Dendritic cell treated with granulocyte-macrophage colony-stimulating factor and Interleukin-4, amounts not matched to agents 40 ng/mL and 50 ng/mL, for 4 days (primary cell): Measurements from ENCODE around the gene MAP2K6.

Experiments used
- H3K27ac Mint-ChIP-seq: one replicate; pipeline ENCODE4 v1.8.0; 2022; ENCODE audit warnings: mild to moderate bottlenecking, mixed read lengths
- H3K27me3 Mint-ChIP-seq: one replicate; pipeline ENCODE4 v1.8.0; 2022; ENCODE audit warnings: mild to moderate bottlenecking, mixed read lengths
- H3K36me3 Mint-ChIP-seq: one replicate; pipeline ENCODE4 v1.8.0; 2022; ENCODE audit warnings: low read depth, mixed read lengths
- H3K4me1 Mint-ChIP-seq: one replicate; pipeline ENCODE4 v1.8.0; 2022; ENCODE audit warnings: low read depth, mixed read lengths
- H3K4me3 Mint-ChIP-seq: one replicate; pipeline ENCODE4 v1.8.0; 2022; ENCODE audit warnings: mild to moderate bottlenecking, moderate library complexity, mixed read lengths
- H3K9me3 Mint-ChIP-seq: one replicate; pipeline ENCODE4 v1.8.0; 2022; ENCODE audit warnings: mixed read lengths
- intact Hi-C: fragments of 100-400 bp; cut with micrococcal nuclease; formaldehyde crosslinking; loops from one replicate; pipeline ENCODE4 v1.15.0; 2022

MAP2K6 gene

GRCh38 chr17:69414408-69415274 lies at the start of gene MAP2K6:
Gene MAP2K6, plus strand, starts transcription at chr17:69414697. Its CDS starts 288 bp downstream, at chr17:69414985.
- intact Hi-C loops: loop anchor here (5.0 kb wide), 1 partner anchor 88 kb away; no protein-coding TSS in a partner anchor
- H3K27me3 Mint-ChIP-seq: no peaks in the 10 kb centered on the region
- no peak within 1 kb of the TSS for H3K4me3 Mint-ChIP-seq
- peaks cover 5% of the 10 kb centered on the region for H3K4me1 Mint-ChIP-seq
- no peaks in the 10 kb centered on the region for H3K9me3 Mint-ChIP-seq
- no peak within 1 kb of the TSS for H3K27ac Mint-ChIP-seq
- no peaks in the 10 kb centered on the region for H3K36me3 Mint-ChIP-seq

DNA sequence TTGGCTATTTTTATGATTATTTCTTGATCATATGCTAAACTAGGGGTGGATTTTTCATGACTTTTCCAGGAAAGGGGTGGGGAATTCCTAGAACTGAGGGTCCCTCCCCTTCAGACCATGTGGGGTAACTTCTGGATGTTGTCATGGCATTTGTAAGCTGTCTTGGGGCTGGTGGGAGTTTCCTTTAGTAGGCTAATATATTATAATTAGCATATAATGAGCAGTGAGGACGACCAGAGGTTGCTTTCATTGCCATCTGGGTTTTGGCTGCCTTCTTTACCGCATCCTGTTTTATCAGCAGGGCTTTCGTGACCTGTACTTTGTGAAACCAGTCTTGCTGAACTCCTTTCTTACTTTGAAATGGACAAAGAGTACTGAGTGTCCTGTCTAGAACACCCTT lies 47.2 kb upstream of the MAP2K6 start:
- no peak overlapping the region for H3K4me3 Mint-ChIP-seq
- H3K36me3 Mint-ChIP-seq: no peaks in the 10 kb centered on the region
- intact Hi-C loops: no loop called here
- no peak overlapping the region for H3K27ac Mint-ChIP-seq
- H3K4me1 Mint-ChIP-seq: peaks cover 17% of the 10 kb centered on the region
- H3K9me3 Mint-ChIP-seq: no peaks in the 10 kb centered on the region
- H3K27me3 Mint-ChIP-seq: peaks cover 18% of the 10 kb centered on the region

DNA sequence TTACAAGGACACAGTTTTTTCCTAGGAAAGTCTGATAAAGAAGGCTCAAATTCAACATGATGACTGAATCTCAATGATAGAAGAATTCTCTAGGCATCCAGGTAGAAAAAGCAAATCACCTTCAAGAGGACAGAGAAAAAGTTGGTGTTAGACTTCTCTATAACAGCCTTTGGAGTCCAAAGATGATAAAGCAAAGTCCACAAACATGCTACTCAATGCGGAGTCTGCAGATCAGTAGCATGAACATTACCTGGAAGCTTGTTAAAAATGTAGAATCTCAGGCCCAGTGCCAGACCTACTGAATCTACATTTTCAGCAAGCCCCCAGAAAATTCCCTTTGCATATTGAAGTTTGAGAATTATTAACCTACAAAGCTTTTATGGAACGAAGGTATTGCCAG lies 41.4 kb upstream of the MAP2K6 start:
- Mint-ChIP-seq H3K4me3 (no peak overlapping the region), H3K27me3 (peaks cover 19% of the 10 kb centered on the region), H3K36me3 (no peaks in the 10 kb centered on the region), H3K9me3 (no peaks in the 10 kb centered on the region), H3K27ac (no peak overlapping the region), H3K4me1 (peaks cover 27% of the 10 kb centered on the region)
- intact Hi-C loops: no loop called here

GRCh38 chr17:69375229-69375628 lies 39.3 kb upstream of the MAP2K6 start:
- Mint-ChIP-seq H3K27me3 (peaks cover 13% of the 10 kb centered on the region), H3K4me3 (no peak overlapping the region), H3K4me1 (peaks cover 27% of the 10 kb centered on the region), H3K9me3 (no peaks in the 10 kb centered on the region), H3K27ac (no peak overlapping the region), H3K36me3 (no peaks in the 10 kb centered on the region)
- intact Hi-C loops: no loop called here

GRCh38 chr17:69388822-69389442 lies 25.6 kb upstream of the MAP2K6 start:
- Mint-ChIP-seq H3K4me3 (no peak overlapping the region), H3K27ac (no peak overlapping the region), H3K4me1 (peaks cover 5% of the 10 kb centered on the region), H3K27me3 (peaks cover 19% of the 10 kb centered on the region), H3K9me3 (no peaks in the 10 kb centered on the region), H3K36me3 (no peaks in the 10 kb centered on the region)
- intact Hi-C loops: no loop called here

DNA sequence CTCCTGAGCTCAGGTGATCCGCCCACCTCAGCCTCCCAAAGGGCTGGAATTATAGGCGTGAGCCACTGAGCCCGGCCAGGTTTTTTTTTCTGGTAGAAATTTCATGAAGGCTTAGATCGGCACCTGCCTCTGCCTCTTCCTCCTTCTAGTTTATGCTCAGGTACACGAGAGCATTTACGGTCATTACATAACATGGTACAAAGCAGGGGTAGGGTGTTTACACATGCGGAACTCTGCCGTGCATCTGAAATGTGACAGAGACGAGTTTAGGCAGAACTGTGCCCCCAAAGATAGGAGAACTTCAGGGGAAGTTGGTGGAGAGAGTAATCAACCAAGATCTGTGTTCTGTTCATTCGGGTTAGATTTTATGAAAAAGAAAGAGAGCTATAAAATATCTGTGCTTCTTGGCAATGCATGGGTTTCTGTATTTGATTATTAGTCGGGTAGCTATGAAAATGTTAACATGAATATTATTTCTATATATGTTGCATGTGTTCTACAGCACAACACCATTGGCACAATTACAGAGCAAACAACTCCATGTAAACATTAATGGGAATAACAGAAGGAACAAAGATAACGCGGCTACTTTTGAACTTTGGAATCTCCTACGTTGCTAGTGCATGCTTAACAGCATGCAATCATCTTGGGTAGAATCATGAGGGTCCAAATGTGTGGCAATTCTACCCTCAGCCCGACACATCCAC lies 23.5 kb upstream of the MAP2K6 start:
- Mint-ChIP-seq H3K9me3 (no peaks in the 10 kb centered on the region), H3K4me3 (no peak overlapping the region), H3K27ac (no peak overlapping the region)

GRCh38 chr17:69401251-69401650 lies 13.2 kb upstream of the MAP2K6 start:
- no peaks in the 10 kb centered on the region for H3K36me3 Mint-ChIP-seq
- no peak overlapping the region for H3K27ac Mint-ChIP-seq
- H3K4me1 Mint-ChIP-seq: no peaks in the 10 kb centered on the region
- intact Hi-C loops: no loop called here
- no peaks in the 10 kb centered on the region for H3K9me3 Mint-ChIP-seq
- peaks cover 9% of the 10 kb centered on the region for H3K27me3 Mint-ChIP-seq
- H3K4me3 Mint-ChIP-seq: no peak overlapping the region

More for the DNA sequence above, 23.5 kb upstream of the MAP2K6 start:
- H3K27me3 Mint-ChIP-seq: peaks cover 19% of the 10 kb centered on the region
- peaks cover 12% of the 10 kb centered on the region for H3K4me1 Mint-ChIP-seq
- intact Hi-C loops: no loop called here
- no peaks in the 10 kb centered on the region for H3K36me3 Mint-ChIP-seq

DNA sequence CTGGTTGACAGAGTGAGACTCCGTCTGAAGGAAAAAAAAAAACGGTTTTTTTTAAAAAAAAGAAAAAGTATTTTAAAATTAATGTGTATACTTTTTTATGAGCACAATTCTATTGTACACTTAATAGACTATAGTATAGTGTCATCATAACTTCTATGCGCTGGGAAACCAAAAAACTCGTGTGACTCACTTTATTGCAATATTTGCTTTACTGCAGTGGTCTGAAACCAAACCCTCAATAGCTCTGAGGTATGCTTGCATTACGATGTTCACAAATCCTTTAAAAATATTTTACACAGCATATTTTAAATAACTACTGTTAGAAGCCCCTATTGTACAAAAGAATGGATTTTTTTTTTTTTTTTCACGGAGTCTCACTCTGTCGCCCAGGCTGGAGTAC lies 12.4 kb upstream of the MAP2K6 start:
- peaks cover 6% of the 10 kb centered on the region for H3K27me3 Mint-ChIP-seq
- H3K4me3 Mint-ChIP-seq: no peak overlapping the region
- H3K27ac Mint-ChIP-seq: no peak overlapping the region
- H3K4me1 Mint-ChIP-seq: no peaks in the 10 kb centered on the region
- H3K9me3 Mint-ChIP-seq: no peaks in the 10 kb centered on the region
- no peaks in the 10 kb centered on the region for H3K36me3 Mint-ChIP-seq
- intact Hi-C loops: no loop called here

DNA sequence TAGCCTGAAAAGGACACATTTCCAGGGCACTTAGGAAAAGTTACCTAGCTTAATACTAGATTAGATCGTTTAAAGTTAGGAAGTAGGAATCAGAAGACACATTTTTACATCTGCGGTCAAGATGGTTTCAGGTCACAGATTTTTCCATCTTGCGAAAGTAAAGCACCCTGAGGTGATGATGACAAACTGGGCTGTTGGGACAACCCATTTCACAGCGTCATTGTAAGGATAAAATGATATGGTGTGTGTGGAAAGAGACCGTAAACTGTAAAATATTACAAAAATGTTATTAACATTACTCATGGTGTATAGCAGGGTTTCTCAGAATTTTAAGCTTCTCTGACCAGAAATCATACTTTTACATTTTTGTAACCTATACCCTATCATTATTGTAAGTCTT lies 10.1 kb upstream of the MAP2K6 start:
- Mint-ChIP-seq H3K4me1 (no peaks in the 10 kb centered on the region), H3K4me3 (no peak overlapping the region), H3K27ac (no peak overlapping the region)

GRCh38 chr17:69405096-69405495 lies 9.4 kb upstream of the MAP2K6 start:
- no peaks in the 10 kb centered on the region for H3K4me1 Mint-ChIP-seq
- no peaks in the 10 kb centered on the region for H3K36me3 Mint-ChIP-seq
- no peaks in the 10 kb centered on the region for H3K9me3 Mint-ChIP-seq
- intact Hi-C loops: no loop called here
- H3K27ac Mint-ChIP-seq: no peak overlapping the region
- H3K27me3 Mint-ChIP-seq: peaks cover 6% of the 10 kb centered on the region
- H3K4me3 Mint-ChIP-seq: no peak overlapping the region

More for the DNA sequence above, 10.1 kb upstream of the MAP2K6 start:
- H3K36me3 Mint-ChIP-seq: no peaks in the 10 kb centered on the region
- peaks cover 6% of the 10 kb centered on the region for H3K27me3 Mint-ChIP-seq
- intact Hi-C loops: no loop called here
- H3K9me3 Mint-ChIP-seq: no peaks in the 10 kb centered on the region

GRCh38 chr17:69406941-69407340 lies 7.6 kb upstream of the MAP2K6 start:
- Mint-ChIP-seq H3K36me3 (no peaks in the 10 kb centered on the region), H3K9me3 (no peaks in the 10 kb centered on the region), H3K27ac (no peak overlapping the region), H3K4me3 (no peak overlapping the region), H3K4me1 (no peaks in the 10 kb centered on the region), H3K27me3 (peaks cover 4% of the 10 kb centered on the region)
- intact Hi-C loops: no loop called here

GRCh38 chr17:69407759-69408158 lies 6.7 kb upstream of the MAP2K6 start:
- peaks cover 4% of the 10 kb centered on the region for H3K27me3 Mint-ChIP-seq
- no peak overlapping the region for H3K4me3 Mint-ChIP-seq
- no peaks in the 10 kb centered on the region for H3K36me3 Mint-ChIP-seq
- no peaks in the 10 kb centered on the region for H3K4me1 Mint-ChIP-seq
- intact Hi-C loops: no loop called here
- H3K9me3 Mint-ChIP-seq: no peaks in the 10 kb centered on the region
- H3K27ac Mint-ChIP-seq: no peak overlapping the region

GRCh38 chr17:69410671-69411070 lies 3.8 kb upstream of the MAP2K6 start:
- intact Hi-C loops: no loop called here
- Mint-ChIP-seq H3K36me3 (no peaks in the 10 kb centered on the region), H3K27ac (no peak overlapping the region), H3K9me3 (no peaks in the 10 kb centered on the region), H3K4me1 (no peaks in the 10 kb centered on the region), H3K27me3 (no peaks in the 10 kb centered on the region), H3K4me3 (no peak overlapping the region)

DNA sequence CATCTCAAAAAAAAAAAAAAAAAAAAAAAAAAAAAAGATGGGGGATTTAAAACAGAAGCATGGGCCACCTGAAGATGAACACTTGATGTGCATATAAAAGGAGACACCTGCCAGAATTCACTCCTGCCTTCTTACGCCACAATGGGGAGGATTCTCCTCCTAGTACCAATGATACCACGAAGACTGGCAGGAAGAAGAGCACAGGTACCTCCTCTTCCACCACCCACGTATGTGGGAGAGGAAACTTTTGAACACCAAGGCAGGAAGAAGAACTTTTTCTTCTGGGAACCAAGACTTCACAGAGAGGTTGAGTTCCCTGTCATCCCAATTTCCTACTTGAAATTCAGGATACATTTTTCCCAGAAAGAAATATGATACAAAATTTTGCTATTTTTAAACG lies 2.7 kb upstream of the MAP2K6 start:
- Mint-ChIP-seq H3K27ac (no peak overlapping the region), H3K9me3 (no peaks in the 10 kb centered on the region), H3K4me1 (no peaks in the 10 kb centered on the region), H3K4me3 (no peak overlapping the region), H3K27me3 (no peaks in the 10 kb centered on the region), H3K36me3 (no peaks in the 10 kb centered on the region)
- intact Hi-C loops: no loop called here
